ENCODE results near the gene RAPGEF6.

- TF ChIP-seq CTCF (IDR thresholded peaks at IDR 0.05), result no peak
- TF ChIP-seq POLR2A (IDR thresholded peaks at IDR 0.05), result no peak
- TF ChIP-seq POLR2AphosphoS5 (IDR thresholded peaks at IDR 0.05), result no peak
- no peak for TF ChIP-seq EP300 (IDR thresholded peaks at IDR 0.05)
Measured at GRCh38 chr5:131677115-131677514, 42.1 kb upstream of the RAPGEF6 start.
